ENCODE measurements around the gene PFKFB3.
"Not testable (repeated sequence)": the region's sequence is repeated elsewhere in the genome, so short reads cannot be mapped to it uniquely, and the experiment has no call there.

- TF ChIP-seq EZH2phosphoT487 (IDR thresholded peaks at IDR 0.05; ENCODE audit: insufficient read depth, low read depth); EZH2 (IDR thresholded peaks at IDR 0.05; ENCODE audit: insufficient read depth, poor library complexity, severe bottlenecking): not testable (repeated sequence)
Measured at GRCh38 chr10:6206486-6206885, 3.8 kb downstream of the PFKFB3 start.
